Activated T-cell treated with anti-CD3 and anti-CD28 coated beads for 24 hours (primary cell): ENCODE measurements around the gene CLDND2.
A peak's percentile ranks its signal among the peaks of the same experiment; 100 is the strongest.

Source experiments
- DNase-seq: peaks from one replicate; pipeline ENCODE4 v3.0.0-alpha.2; 2020; ENCODE audit warnings: low read depth

CLDND2 gene

GRCh38 chr19:51382004-51382403, 13.2 kb upstream of the CLDND2 start:
- DNase-seq = no peak

- no peak for DNase-seq
Measured at GRCh38 chr19:51380379-51380778, 11.6 kb upstream of the CLDND2 start.

- DNase-seq = no peak
Measured at GRCh38 chr19:51377422-51377821, 8.6 kb upstream of the CLDND2 start.

GRCh38 chr19:51375504-51376221, 6.9 kb upstream of the CLDND2 start:
- DNase-seq = peak; percentile 47

DNA sequence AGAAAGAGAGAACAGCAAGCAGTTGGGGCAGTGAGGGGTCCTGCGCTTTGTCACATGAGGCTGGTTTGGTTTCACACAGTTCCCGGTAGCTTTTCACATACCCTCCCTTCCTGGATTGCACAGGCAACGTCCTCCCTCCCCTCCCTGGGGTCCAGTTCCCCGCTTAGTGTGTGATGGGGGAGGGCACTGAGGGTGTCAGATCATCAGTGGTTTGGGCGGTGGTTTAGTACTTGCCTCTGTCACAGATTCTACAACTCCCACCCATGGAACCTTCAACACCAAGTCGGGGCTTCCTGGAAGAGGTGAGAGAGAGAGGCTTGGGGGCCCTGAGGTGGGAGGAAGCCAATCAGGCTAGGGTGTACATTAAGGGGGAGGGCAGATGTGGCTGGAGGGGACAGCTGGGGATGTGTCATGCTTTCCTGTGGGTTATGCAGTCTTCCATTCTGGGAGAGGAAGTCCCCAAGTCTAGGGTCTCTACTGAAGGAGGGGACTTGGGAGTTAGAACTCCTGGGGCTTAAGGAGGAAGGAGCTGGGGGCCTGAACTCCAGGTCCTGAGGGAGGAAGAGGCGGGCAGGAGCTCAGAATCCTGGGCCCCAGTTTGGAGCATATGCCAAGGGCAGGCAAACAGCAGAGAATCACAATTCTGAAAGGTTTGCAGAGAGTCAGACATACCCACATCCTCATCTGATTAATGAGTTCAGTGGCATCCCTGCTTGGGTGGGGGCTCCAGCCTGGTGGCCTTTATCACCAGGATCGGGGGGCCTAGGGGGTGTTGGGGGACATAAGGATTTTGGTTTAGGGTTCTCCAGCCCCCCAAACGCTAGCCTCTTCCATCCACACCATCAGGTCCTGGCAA, 4.1 kb upstream of the CLDND2 start, which contains the start of gene NKG7:
Gene NKG7 (minus strand): TSS at position 6 of the 856 bp plus-strand sequence. CDS start 119 bp downstream, outside the sequence.
- DNase-seq = peak; percentile 83

- DNase-seq = no peak
Measured at GRCh38 chr19:51372021-51372648, 3.3 kb upstream of the CLDND2 start.

DNA sequence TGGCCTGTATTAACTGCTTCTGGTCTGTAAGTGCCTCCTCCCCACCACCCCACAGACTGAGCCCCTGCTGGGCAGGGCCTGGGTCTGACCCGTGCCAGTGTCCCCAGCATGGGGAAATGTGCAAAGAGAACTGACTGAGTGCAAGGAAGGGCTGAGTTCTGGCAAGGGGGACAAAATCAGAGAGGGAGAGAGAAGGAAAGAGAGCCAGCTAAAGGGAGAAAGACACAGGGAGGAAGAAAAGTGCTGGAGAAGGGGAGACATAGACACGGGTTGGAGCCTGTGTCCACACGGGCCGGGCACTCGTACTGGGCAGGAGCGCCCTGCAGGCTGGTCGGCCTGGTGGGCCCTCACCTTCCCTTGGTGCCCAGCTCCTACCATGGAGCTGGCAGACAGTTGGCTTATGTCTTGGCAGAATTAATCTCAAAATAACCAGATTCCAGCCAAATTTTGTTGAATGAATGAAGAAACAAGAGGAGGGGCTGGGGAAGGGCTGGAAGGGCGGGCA, 2.4 kb upstream of the CLDND2 start:
- DNase-seq = no peak

DNA sequence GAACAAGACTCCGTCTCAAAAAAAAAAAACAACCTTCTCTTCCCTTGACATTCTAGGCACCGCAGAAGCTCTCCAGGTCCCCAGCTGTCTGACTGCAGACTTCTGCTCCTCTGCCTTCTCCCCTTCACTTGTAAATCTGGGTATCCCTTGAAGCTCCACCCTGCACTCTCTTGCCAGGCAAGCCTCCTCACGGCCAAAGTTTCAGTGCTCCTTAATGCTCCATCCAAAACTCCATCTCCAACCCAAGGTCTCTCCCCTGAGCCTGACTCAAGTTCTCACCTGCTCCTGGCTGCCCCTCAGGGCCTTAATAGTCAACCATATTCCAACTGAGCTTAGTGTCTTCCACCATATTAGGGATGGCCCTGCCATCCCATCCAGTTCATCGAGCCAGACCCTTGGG, 1.4 kb upstream of the CLDND2 start:
- DNase-seq = no peak

GRCh38 chr19:51367565-51368365, 1.0 kb downstream of the CLDND2 start:
- peak; percentile 98 for DNase-seq

GRCh38 chr19:51367255-51367564, 1.6 kb downstream of the CLDND2 start:
- DNase-seq = no peak

GRCh38 chr19:51366389-51367254, 2.2 kb downstream of the CLDND2 start:
- DNase-seq = peak; percentile 92

DNA sequence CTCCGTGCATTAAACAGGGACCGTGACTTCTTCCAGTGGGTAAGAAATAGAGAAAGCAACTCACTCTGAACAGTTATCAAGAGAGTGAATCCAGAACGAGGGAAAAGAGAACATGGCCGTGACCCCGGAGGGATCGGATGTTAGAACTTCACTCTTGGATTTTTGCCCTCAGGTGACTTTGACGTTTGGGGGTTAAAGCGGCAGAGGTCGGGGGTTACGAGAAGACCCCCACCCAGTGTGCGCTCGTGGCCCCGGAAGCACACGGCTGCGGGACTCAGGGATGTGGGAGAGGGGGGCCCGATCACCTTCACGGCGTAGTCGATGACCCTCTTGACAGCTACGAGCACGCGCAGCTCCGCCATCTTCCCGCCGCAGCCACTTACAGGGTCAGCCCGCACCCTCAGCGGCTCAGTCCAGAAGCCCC, 2.8 kb downstream of the CLDND2 start, which contains the start of gene ETFB:
Gene ETFB (minus strand): TSS at position 424 of the 424 bp plus-strand sequence. CDS start 62 bp downstream, at position 362.
- no peak for DNase-seq

GRCh38 chr19:51365211-51365964, 3.4 kb downstream of the CLDND2 start:
- no peak for DNase-seq

DNA sequence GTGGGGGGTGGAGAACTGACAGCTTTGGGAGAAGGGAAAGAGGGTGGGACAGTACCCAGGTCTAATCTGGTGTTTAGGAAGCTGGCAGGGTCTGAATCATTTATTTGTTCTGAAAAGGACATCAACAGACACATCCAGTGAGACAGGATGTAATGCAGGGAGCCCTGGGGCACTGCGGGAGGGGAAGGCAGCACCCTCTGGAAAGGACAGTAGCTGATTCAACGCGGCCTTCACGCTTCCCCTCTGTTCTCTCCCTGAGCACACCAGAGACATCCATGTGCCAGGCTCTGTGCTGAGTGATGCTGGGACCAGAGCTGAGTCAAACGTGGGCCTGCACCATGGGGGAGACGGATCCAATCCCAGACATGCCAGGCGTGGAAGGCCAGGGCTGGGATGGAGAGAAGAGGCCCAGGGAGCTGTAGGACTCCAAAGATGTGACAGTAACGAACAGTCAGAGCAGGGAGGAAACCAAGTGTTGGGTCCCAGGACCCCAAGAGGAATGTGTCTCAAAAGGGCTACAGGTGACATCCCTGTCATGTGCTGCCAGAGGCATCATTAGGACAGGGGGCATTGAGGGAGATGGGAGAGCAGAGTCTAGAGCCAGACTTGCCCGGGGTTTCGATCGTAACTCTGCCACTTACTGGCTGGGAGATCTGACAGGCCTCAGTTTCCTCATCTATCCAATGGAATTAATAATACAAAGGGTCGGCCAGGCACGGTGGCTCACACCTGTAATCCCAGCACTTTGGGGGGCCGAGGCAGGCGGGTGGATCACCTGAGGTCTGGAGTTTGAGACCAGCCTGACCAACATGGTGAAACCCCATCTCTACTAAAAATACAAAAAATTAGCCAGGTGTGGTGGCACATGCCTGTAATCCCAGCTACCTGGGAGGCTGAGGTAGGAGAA, 4.3 kb downstream of the CLDND2 start:
- no peak for DNase-seq

DNA sequence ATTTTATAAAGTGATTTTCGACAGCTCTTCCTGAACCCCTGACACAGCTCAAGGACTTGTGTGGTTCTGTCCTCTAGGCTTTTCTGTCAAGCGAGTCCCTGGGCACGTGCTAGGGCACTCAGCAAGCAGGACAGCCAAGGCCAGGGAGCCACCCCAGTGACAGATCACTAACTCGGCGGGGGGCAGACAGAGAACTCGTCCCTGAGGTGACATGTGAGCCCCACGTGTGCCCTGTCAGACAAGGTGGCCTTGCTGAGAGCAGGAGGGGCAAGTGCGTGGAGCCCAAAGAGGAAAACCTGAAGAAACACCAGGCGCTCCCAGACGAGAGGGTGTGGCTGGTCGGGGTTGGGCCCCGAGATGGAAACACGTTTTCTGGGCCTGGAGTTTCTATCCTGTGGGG, 7.6 kb downstream of the CLDND2 start:
- DNase-seq = no peak

- DNase-seq = no peak
Measured at GRCh38 chr19:51359294-51359693, 9.5 kb downstream of the CLDND2 start.

- DNase-seq = no peak
Measured at GRCh38 chr19:51357952-51358351, 10.9 kb downstream of the CLDND2 start.

DNA sequence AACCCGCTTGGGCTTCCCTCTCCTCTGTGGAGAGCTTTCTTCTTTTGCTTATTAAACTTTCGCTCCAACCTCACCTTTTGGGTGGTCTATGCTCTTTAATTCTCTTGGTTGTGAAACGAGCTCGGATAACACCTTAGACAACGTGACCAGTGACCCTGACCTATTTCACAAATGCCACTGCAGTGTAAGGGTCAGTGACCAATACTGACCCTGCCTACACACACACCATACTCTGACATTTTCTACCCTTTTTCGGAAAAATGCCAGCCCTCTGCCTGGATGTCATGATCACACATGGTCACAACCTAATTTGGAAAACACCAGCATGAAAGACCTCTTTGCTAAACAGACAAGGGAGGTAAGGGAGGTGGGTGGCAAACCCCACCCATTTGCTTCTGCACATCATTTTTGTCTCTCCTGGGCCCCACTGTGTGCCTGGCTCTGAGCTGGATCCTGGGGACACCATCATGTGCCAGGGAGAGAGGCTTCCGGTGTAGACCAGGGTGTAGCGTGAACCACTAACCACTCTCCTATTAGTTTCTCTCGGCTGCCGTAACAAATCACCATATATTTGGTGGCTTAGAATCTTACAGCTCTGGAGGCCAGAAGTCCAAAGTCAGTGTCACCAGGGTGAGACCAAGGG, 12.5 kb downstream of the CLDND2 start:
- DNase-seq = no peak
